Kidney epithelial cell (primary cell): ENCODE results near the gene LEUTX. TPM values are rescaled to one million over a fixed set of nuclear protein-coding genes. Genes with fewer than 3 reads are reported as not detected.

Experiments
- DNase-seq: peaks from one replicate; pipeline ENCODE4 v3.0.0-alpha.2; 2010; ENCODE audit warnings: low read depth
- H3K27me3 ChIP-seq: 2 replicates; pipeline ENCODE4 v1.6.0; 2011; ENCODE audit warnings: low read length; ENCODE audit not compliant: control insufficient read depth, insufficient read depth
- H3K36me3 ChIP-seq: 2 replicates; pipeline ENCODE4 v1.5.1; 2011; ENCODE audit warnings: low read length; ENCODE audit not compliant: control insufficient read depth, insufficient read depth
- H3K4me3 ChIP-seq: 2 replicates; pipeline ENCODE4 v1.5.1; 2011; ENCODE audit warnings: low read depth, mild to moderate bottlenecking, control low read depth, low read length
- total RNA-seq: library from RNA; depleted of rRNA; stranded (reverse); fragments of >200 nt; gene quantifications from 2 replicates; pipeline ENCODE4 v1.2.3, GENCODE V29; 2015
- TF ChIP-seq, protein P1 (sequence below): IDR thresholded peaks from 2 replicates; pipeline ENCODE4 v1.5.1; 2011; ENCODE audit warnings: mild to moderate bottlenecking, moderate library complexity, low read length, control low read depth, inconsistent platforms; ENCODE audit not compliant: insufficient read depth, poor library complexity, severe bottlenecking

The LEUTX gene
- total RNA-seq, 1 donor from 2014 or later = not detected

DNA sequence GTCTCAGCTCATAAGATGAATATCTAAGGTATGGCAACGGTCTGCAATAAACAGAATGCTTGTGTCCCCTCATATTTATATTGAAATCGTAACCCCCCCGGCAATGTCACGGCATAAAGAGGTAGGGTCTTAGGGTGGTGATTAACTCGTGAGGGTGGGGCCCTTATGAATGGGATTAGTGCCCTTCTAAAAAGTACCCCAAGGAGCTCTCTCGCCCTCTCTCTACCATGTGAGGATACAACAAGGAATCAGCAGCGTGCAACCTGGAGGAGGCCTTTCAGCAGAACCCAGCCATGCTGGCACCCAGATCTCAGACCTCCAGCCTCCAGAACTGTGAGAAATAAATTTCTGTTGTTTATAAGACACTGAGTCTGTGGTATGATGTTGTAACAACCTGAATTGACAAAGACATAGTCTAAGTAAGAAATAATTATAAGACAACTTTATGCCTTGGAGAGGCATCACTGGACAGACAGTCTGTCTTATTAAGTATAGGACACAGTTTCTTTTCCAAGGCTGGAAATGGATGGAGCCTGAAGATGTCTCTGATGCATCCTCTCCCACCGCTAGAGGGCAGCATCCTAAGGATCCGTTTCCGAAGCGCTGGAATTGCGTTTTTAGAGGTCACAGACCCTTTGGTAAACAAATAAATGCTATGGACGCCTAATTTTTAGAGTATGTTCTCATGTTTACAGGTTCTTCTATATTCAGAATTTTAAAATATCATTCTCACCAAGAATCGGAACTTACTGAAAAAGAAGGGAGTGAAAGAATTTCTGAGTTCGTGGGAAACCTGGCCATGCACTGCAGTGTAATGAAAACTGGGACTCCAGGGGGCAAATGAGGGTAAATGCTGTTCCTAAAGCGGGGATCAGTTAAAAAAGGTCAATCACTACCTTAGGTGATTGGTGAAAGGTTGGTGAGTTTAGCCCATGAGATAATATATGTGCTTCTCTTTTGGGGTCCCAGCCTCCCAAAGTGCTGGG lies 13.3 kb upstream of the LEUTX start:
- no peak for DNase-seq
- Histone ChIP-seq H3K27me3 (peaks cover 3% of the 10 kb centered on the region), H3K36me3 (no peaks in the 10 kb centered on the region), H3K4me3 (no peak overlapping the region)
- TF ChIP-seq, protein P1, sequence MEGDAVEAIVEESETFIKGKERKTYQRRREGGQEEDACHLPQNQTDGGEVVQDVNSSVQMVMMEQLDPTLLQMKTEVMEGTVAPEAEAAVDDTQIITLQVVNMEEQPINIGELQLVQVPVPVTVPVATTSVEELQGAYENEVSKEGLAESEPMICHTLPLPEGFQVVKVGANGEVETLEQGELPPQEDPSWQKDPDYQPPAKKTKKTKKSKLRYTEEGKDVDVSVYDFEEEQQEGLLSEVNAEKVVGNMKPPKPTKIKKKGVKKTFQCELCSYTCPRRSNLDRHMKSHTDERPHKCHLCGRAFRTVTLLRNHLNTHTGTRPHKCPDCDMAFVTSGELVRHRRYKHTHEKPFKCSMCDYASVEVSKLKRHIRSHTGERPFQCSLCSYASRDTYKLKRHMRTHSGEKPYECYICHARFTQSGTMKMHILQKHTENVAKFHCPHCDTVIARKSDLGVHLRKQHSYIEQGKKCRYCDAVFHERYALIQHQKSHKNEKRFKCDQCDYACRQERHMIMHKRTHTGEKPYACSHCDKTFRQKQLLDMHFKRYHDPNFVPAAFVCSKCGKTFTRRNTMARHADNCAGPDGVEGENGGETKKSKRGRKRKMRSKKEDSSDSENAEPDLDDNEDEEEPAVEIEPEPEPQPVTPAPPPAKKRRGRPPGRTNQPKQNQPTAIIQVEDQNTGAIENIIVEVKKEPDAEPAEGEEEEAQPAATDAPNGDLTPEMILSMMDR = peak; percentile 84

DNA sequence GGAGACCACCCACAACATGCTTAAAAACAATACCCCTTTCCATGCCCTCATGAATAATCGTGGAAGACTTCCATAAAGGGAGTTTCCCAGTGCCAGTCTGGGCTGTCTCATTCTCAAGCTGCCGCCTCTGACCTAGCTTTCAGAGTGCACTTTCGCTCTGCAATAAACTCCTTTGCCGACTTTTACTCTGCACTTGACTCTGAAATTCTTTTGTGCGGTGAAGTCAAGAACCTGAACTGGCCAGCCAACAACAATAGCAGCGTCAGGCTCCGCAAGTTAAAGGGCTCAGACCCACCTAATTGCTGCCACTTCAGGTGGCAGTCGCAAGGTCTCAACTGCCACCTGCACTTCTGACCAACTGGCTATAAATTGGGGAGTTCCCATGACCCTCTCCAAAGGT lies 10.3 kb upstream of the LEUTX start:
- DNase-seq = no peak
- Histone ChIP-seq H3K4me3 (no peak overlapping the region), H3K27me3 (peaks cover 3% of the 10 kb centered on the region), H3K36me3 (no peaks in the 10 kb centered on the region)
- TF ChIP-seq, protein P1 = no peak

DNA sequence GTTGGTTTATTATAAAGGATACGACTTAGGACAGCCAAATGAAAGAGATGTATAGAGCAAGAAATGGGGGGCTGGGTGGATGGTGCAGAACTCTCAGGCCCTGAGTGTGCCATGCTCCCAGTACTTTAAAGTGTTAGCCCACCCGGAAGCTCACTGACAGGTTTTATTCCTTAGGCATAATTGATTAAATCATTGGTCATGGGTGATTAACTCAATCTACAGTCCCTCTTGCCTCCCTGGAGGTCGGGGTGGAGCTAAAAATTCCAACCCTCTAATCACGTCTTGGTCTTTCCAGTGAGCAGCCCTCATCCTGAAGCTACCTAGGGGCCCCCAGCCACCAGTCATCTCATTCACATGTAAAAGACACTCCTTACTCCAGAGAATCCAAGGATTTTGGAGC lies 9.9 kb upstream of the LEUTX start:
- TF ChIP-seq, protein P1 = no peak

DNA sequence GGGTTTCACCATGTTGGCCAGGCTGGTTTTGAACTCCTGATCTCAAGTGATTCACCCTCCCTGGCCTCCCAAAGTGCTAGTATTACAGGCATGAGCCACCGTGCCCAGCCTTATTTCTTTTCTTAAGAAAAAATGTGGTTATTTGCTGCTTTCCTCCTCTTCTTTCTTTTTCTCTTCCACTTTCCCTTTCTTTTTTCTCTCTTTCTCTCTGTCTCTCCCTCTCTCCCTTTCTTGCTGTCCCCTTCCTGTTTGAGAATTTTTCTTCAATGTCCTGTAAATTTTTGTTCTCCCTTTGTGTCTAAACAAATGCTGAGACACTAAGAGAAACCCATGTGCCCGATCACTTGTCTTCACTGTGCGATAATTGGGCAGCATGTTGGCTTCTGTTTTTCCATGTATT lies 2.2 kb downstream of the LEUTX start:
- no peak for DNase-seq
- Histone ChIP-seq H3K27me3 (no peaks in the 10 kb centered on the region), H3K36me3 (no peaks in the 10 kb centered on the region), H3K4me3 (no peak overlapping the region)
- TF ChIP-seq, protein P1 = no peak

More for the DNA sequence above, 9.9 kb upstream of the LEUTX start:
- DNase-seq = no peak
- peaks cover 3% of the 10 kb centered on the region for H3K27me3 ChIP-seq
- no peak overlapping the region for H3K4me3 ChIP-seq
- no peaks in the 10 kb centered on the region for H3K36me3 ChIP-seq

GRCh38 chr19:39788244-39788643 lies 9.6 kb downstream of the LEUTX start:
- TF ChIP-seq, protein P1 = no peak
- Histone ChIP-seq H3K36me3 (no peaks in the 10 kb centered on the region), H3K27me3 (no peaks in the 10 kb centered on the region), H3K4me3 (no peak overlapping the region)
- DNase-seq = no peak

DNA sequence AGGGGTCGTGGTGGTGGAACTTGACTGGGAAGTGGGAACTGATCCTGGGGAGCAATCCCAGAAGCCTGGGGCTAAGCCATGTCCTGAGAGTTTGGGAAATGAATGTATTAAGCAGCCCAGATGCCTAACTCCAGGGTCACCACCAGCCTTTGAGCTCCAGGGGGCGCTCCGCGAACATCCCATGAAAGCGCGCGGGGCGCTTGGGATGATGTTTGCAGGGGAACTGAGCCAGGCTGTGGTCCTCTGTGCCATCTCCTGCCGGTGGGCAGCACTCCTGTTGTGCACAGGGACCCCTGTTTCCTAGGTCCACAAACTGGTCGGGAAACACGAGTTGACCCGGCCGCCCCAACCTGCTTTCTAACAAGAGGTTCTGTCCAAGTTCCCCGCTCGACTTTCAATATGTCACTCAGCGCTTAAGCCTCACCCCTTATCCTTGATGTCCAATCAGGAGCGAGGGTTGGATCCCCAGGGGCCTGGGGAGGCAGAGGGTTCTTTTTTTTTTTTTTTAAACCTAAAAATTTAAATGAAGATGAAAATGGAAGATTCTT lies 14.4 kb downstream of the LEUTX start:
- Histone ChIP-seq H3K36me3 (no peaks in the 10 kb centered on the region), H3K27me3 (peaks cover 2% of the 10 kb centered on the region), H3K4me3 (no peak overlapping the region)
- peak; percentile 18 for DNase-seq
- TF ChIP-seq, protein P1 = peak; percentile 96
